ENCODE results near the gene ANKRD27. TPM values are rescaled to one million over a fixed set of nuclear protein-coding genes. Genes with fewer than 3 reads are reported as not detected.
"Not testable (repeated sequence)": the region's sequence is repeated elsewhere in the genome, so short reads cannot be mapped to it uniquely, and the experiment has no call there.

ANKRD27 gene
- total and polyA plus RNA-seq, 7 donors = 6.3 to 43.3 (median 16.9) TPM

- DNase-seq (no peak), ATAC-seq (peak in 2 of 4 donors; percentile 27 to 46)
- Histone ChIP-seq H3K4me3 (no peak overlapping the region), H3K27ac (no peak overlapping the region), H3K27me3 (ENCODE audit: insufficient read depth in 3 of 3, low read length in 2 of 3) (no peaks in the 10 kb centered on the region), H3K9me3 (peaks cover 11% of the 10 kb centered on the region), H3K36me3 (ENCODE audit: insufficient read depth in 1 of 2, low read depth in 1 of 2) (peaks cover 2 to 53% of the 10 kb centered on the region in 2 donors), H3K4me1 (no peaks in the 10 kb centered on the region)
- TF ChIP-seq, protein P1, sequence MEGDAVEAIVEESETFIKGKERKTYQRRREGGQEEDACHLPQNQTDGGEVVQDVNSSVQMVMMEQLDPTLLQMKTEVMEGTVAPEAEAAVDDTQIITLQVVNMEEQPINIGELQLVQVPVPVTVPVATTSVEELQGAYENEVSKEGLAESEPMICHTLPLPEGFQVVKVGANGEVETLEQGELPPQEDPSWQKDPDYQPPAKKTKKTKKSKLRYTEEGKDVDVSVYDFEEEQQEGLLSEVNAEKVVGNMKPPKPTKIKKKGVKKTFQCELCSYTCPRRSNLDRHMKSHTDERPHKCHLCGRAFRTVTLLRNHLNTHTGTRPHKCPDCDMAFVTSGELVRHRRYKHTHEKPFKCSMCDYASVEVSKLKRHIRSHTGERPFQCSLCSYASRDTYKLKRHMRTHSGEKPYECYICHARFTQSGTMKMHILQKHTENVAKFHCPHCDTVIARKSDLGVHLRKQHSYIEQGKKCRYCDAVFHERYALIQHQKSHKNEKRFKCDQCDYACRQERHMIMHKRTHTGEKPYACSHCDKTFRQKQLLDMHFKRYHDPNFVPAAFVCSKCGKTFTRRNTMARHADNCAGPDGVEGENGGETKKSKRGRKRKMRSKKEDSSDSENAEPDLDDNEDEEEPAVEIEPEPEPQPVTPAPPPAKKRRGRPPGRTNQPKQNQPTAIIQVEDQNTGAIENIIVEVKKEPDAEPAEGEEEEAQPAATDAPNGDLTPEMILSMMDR (IDR thresholded peaks at IDR 0.05) = no peak
- intact Hi-C loops (cut with DNase I) = no loop called here
- WGBS, 3 donors = 88 to 97% (median 90%) methylated on average over 3 of the region's 3 CpGs
Observed at GRCh38 chr19:32708457-32708856, 33.5 kb upstream of the ANKRD27 start.

- H3K36me3 ChIP-seq (ENCODE audit: insufficient read depth in 1 of 2, low read depth in 1 of 2) = peaks cover 0 to 17% of the 10 kb centered on the region in 2 donors
- H3K27me3 ChIP-seq (ENCODE audit: insufficient read depth in 3 of 3, low read length in 2 of 3); ATAC-seq; H3K4me3 ChIP-seq; intact Hi-C loops (cut with DNase I); H3K27ac ChIP-seq; H3K4me1 ChIP-seq; DNase-seq: not testable (repeated sequence)
- WGBS, 3 donors = 100% methylated on average over 2 of the region's 2 CpGs
- H3K9me3 ChIP-seq = peaks cover 11% of the 10 kb centered on the region
Observed at GRCh38 chr19:32704006-32704405, 29.0 kb upstream of the ANKRD27 start.

DNA sequence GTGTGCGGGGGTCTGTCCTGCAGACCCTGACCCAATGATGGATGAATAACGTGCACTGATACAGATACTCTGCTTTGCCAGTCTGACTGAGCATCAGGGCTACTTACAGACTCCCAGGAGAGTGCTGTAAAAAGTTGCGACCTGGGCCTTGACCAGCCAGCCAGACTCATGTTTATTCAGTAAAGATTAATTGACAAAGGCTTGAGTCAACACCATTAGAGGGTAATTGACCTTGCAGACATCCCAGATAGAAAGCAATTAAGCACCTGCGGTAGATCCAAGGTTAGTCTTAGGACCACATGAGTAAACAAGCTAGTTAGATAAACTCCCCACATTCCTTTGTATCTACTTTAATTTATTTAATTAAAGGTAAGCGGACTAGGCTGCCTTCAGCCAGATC lies 27.0 kb upstream of the ANKRD27 start:
- Histone ChIP-seq H3K4me1 (no peaks in the 10 kb centered on the region), H3K9me3 (peaks cover 11% of the 10 kb centered on the region), H3K4me3 (no peak overlapping the region), H3K27me3 (ENCODE audit: insufficient read depth in 3 of 3, low read length in 2 of 3) (no peaks in the 10 kb centered on the region), H3K27ac (no peak overlapping the region), H3K36me3 (ENCODE audit: insufficient read depth in 1 of 2, low read depth in 1 of 2) (peaks cover 0 to 17% of the 10 kb centered on the region in 2 donors)
- ATAC-seq = no peak
- intact Hi-C loops (cut with DNase I) = no loop called here
- DNase-seq = no peak
- TF ChIP-seq, protein P1 (IDR thresholded peaks at IDR 0.05) = no peak
- 82 to 90% (median 85%) methylated on average over 5 of the region's 5 CpGs for WGBS, 3 donors

GRCh38 chr19:32700129-32700528 lies 25.1 kb upstream of the ANKRD27 start:
- H3K9me3 ChIP-seq = peaks cover 11% of the 10 kb centered on the region
- H3K4me3 ChIP-seq; H3K27ac ChIP-seq; ATAC-seq; intact Hi-C loops (cut with DNase I); DNase-seq; H3K27me3 ChIP-seq (ENCODE audit: insufficient read depth in 3 of 3, low read length in 2 of 3): not testable (repeated sequence)
- H3K36me3 ChIP-seq (ENCODE audit: insufficient read depth in 1 of 2, low read depth in 1 of 2) = peaks cover 2 to 17% of the 10 kb centered on the region in 2 donors
- H3K4me1 ChIP-seq = peaks cover 13% of the 10 kb centered on the region
- WGBS, 3 donors = 93 to 98% (median 94%) methylated on average over 7 of the region's 7 CpGs

DNA sequence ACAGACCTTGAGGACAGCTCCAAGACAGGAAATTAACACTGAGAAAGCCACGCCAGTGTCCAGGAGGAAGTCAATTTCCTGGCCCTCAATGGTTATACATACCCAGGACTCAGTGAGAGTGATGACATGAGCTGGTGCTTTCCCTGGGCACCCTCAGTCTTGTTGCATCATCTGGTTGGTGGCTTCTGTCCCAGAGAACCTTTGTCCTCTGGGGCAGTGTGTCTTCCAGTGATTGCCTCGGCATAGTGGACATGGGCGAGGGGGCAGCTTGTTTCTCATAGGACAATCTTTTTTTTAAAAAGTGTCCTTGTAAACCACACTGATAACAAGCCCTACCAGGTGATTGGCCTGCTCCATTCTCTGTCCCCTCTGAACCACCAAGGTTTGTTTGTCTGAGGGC lies 21.8 kb upstream of the ANKRD27 start:
- Histone ChIP-seq H3K4me1 (peaks cover 37% of the 10 kb centered on the region), H3K27ac (peak overlapping the region; percentile 38), H3K36me3 (ENCODE audit: insufficient read depth in 1 of 2, low read depth in 1 of 2) (peaks cover 2 to 11% of the 10 kb centered on the region in 2 donors)
- DNase-seq; H3K27me3 ChIP-seq (ENCODE audit: insufficient read depth in 3 of 3, low read length in 2 of 3); H3K4me3 ChIP-seq; intact Hi-C loops (cut with DNase I); H3K9me3 ChIP-seq: not testable (repeated sequence)
- peak in 1 of 4 donors; percentile 63 for ATAC-seq
- WGBS, 3 donors = 49 to 55% (median 52%) methylated on average over 3 of the region's 3 CpGs

DNA sequence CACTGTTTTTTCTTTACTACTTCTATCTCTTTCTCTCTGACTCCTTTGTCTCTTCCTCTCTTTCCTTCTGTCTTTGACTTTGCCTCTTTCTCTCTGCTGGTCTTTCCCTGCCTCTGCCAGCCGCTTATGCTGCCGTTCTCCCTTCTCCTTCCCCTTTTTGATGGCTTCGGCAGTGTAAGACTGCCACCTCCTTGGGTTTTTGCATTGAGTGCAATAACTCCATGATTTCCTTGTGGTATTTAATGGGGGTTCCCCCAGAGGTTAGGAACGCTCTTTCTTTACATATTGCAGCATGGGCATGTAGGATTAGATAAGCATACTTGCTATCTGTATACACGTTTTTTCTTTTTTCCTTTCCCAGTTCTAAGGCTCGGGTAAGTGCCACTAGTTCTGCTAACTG lies 20.5 kb upstream of the ANKRD27 start:
- H3K4me3 ChIP-seq; H3K9me3 ChIP-seq; H3K36me3 ChIP-seq (ENCODE audit: insufficient read depth in 1 of 2, low read depth in 1 of 2); ATAC-seq; DNase-seq; H3K27ac ChIP-seq; intact Hi-C loops (cut with DNase I); H3K27me3 ChIP-seq (ENCODE audit: insufficient read depth in 3 of 3, low read length in 2 of 3): not testable (repeated sequence)
- WGBS, 3 donors = 82 to 88% (median 86%) methylated on average over 6 of the region's 6 CpGs
- H3K4me1 ChIP-seq = peaks cover 46% of the 10 kb centered on the region

- H3K27ac ChIP-seq; DNase-seq; ATAC-seq; intact Hi-C loops (cut with DNase I); H3K27me3 ChIP-seq (ENCODE audit: insufficient read depth in 3 of 3, low read length in 2 of 3); H3K36me3 ChIP-seq (ENCODE audit: insufficient read depth in 1 of 2, low read depth in 1 of 2); H3K9me3 ChIP-seq: not testable (repeated sequence)
- Histone ChIP-seq H3K4me1 (peaks cover 51% of the 10 kb centered on the region), H3K4me3 (peak overlapping the region; percentile 27)
- 69 to 70% (median 69%) methylated on average over 2 of the region's 2 CpGs for whole genome bisulfite sequencing, 3 donors
Observed at GRCh38 chr19:32694851-32695250, 19.9 kb upstream of the ANKRD27 start.

GRCh38 chr19:32694316-32694715 lies 19.3 kb upstream of the ANKRD27 start:
- H3K36me3 ChIP-seq (ENCODE audit: insufficient read depth in 1 of 2, low read depth in 1 of 2); ATAC-seq; H3K27me3 ChIP-seq (ENCODE audit: insufficient read depth in 3 of 3, low read length in 2 of 3); H3K9me3 ChIP-seq; DNase-seq; intact Hi-C loops (cut with DNase I); H3K27ac ChIP-seq: not testable (repeated sequence)
- Histone ChIP-seq H3K4me1 (peaks cover 52% of the 10 kb centered on the region), H3K4me3 (peak overlapping the region; percentile 27)
- 67 to 80% (median 72%) methylated on average over 2 of the region's 2 CpGs for WGBS, 3 donors

DNA sequence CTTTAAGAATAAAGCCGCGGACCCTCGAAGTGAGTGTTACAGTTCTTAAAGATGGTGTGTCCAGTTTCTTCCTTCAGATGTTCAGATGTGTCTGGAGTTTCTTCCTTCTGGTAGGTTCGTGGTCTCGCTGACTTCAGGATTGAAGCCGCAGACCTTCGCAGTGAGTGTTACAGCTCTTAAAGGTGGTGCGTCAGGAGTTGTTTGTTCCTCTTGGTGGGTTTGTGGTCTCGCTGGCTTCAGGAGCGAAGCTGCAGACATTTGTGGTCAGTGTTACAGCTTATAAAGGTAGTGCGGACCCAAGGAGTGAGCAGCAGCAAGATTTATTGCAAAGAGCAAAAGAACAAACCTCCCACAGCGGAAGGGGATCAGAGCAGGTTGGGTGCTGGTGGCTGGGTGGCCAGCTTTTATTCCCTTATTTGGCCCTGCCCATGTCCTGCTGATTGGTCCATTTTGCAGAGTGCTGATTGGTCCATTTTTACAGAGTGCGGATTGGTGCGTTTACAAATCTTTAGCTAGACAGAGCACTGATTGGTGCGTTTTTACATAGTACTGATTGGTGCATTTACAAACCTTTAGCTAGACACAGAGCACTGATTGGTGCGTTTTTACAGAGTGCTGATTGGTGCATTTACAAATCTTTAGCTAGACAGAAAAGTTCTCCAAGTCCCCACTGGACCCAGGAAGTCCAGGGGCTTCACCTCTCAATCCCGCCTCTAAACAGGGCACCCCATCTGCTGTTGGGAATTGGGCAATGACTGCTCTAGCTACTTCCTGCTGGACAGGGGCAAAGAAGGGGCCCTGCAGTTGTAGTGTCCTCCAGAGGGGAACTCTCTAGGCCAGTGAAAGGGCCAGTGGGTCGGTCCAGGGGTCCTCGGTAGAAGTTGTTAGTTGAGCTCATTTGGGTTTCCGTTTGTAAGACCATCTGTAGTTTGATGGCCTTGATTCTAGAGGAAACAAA lies 18.4 kb upstream of the ANKRD27 start:
- WGBS, 3 donors = 91 to 92% (median 92%) methylated on average over 20 of the region's 20 CpGs
- ATAC-seq; DNase-seq; intact Hi-C loops (cut with DNase I); H3K27ac ChIP-seq; H3K9me3 ChIP-seq; H3K36me3 ChIP-seq (ENCODE audit: insufficient read depth in 1 of 2, low read depth in 1 of 2); H3K27me3 ChIP-seq (ENCODE audit: insufficient read depth in 3 of 3, low read length in 2 of 3): not testable (repeated sequence)
- Histone ChIP-seq H3K4me1 (peaks cover 52% of the 10 kb centered on the region), H3K4me3 (peak overlapping the region; percentile 91)

All from psoas muscle (tissue), 8 donors.